Upper lobe of left lung (tissue), 4 donors: ENCODE measurements around the gene EXOC4.

Experiments
- POLR2A ChIP-seq, 4 donors: fragments of 450-650 bp; IDR thresholded peaks; one replicate each; pipeline ENCODE4 v1.5.1; 2016 to 2017; ENCODE audit warnings: antibody characterized with exemption in 4 of 4, mild to moderate bottlenecking in 2 of 4
- TF ChIP-seq, protein P1 (sequence below), 6 experiments: fragments of 450-650 bp in 4 of 6; fragments of 200-600 bp in 2 of 6; sonication (generic) in 2 of 6; IDR thresholded peaks; one replicate each; pipeline ENCODE4 v1.5.1; 2016 to 2019; ENCODE audit warnings: antibody characterized with exemption in 6 of 6

DNA sequence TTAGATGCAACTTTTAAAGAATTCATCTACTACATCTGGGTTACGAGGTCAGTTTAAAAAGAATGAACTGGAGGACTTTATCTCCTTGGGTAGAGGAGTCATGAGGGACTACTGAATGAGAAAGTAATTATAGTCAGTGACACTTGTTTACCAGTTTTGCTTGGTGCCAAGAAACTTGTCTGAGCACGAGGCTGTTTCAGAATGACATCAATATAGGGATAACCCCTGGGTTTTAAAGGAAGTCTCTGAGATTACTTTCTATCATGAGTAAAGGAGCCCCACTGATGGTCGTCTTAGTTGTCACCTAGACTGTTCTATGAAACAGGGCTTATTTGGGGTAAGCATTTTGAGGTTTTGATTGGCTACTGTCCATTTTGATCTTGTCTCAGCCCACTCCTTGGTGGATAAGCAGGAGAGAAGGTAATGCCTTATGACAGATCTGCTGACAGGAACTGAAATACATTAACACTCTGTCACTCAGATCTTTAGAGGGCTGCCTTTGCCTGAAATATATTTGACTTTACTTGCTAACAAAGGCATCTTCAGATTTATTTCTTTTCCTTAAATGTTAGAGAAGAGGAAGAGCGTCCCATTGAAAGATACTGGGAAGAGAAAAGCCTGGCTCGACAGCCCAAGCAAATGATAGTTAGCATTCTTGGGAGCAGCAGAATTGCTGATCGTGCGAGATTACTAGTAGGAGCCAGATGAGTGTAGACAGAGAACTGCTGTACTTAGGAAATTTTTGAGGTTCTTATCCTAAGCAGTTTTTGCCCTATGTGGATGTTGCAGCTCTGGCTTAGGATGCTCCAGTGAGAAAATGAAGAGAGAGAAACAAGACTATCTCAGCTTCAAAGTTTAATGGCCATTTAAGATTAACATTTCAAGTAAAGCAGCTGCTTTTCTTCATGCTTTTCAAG lies 575.1 kb downstream of the EXOC4 start:
- TF ChIP-seq, protein P1, sequence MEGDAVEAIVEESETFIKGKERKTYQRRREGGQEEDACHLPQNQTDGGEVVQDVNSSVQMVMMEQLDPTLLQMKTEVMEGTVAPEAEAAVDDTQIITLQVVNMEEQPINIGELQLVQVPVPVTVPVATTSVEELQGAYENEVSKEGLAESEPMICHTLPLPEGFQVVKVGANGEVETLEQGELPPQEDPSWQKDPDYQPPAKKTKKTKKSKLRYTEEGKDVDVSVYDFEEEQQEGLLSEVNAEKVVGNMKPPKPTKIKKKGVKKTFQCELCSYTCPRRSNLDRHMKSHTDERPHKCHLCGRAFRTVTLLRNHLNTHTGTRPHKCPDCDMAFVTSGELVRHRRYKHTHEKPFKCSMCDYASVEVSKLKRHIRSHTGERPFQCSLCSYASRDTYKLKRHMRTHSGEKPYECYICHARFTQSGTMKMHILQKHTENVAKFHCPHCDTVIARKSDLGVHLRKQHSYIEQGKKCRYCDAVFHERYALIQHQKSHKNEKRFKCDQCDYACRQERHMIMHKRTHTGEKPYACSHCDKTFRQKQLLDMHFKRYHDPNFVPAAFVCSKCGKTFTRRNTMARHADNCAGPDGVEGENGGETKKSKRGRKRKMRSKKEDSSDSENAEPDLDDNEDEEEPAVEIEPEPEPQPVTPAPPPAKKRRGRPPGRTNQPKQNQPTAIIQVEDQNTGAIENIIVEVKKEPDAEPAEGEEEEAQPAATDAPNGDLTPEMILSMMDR (IDR thresholded peaks at IDR 0.05), result no peak
- no peak for TF ChIP-seq POLR2A (IDR thresholded peaks at IDR 0.05)
